HG03571 (cell line): ENCODE measurements around the gene STK10.

Experiments
- ATAC-seq: cut with Tn5 transposase; IDR thresholded peaks from one replicate; pipeline ENCODE4 v1.9.1; 2021; ENCODE audit not compliant: unreplicated experiment

STK10 gene

DNA sequence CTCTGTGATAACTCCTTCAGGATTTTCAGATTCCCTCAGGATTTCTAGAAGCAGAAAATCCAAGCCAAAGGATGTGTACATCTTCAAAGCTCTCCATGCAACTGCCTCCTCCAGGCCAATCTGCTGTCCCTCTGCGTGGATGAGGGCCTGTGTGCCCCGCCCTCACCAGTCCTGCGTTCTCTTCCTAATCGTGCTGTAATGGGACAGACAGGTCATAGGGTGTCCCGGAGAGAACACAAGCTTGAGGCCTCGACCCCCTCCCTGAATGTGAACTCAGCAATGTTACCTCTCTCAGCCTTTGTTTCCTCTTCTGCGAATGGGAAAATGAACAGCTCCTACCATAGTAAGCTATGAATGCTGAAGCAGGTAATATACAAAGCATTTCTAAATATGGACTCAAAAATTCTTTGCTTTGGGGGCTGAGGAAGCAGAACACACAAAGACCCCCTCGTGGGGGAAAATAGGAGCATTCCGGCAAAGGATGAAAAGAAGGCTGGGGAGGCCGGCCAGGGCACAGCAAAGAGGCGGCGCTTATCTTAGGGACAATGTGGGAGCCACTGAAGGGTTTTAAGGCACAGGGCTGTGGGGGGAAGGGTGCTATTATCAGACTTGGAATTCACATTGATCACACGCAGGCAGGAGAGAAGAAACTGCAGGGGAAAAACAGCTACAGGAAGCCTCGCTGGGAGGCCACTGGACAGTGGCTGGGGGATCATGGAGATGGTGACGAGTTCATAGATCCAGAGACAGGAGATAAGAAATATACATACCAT, 124.4 kb downstream of the STK10 start:
- no peak for ATAC-seq

GRCh38 chr5:172059661-172060100, 128.3 kb downstream of the STK10 start:
- no peak for ATAC-seq

DNA sequence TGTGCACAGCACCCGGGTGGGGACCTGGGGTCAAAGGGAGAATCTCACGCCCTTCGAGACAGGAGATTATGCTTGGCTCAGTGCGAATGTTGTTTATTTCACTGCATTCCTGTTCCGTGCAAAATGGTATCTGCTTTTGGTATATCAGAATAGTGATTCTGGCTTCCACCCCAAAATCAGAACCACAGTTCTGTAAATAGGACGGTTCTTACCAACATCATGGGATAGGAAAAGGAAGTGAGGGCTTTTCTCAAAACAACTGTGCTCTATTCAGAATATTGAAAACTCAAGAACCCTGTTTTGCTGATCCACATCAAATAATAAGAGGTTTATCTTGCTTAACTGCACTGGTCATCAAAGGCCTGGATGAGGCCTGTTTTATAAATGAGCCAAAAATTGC, 129.9 kb downstream of the STK10 start:
- no peak for ATAC-seq

- no peak for ATAC-seq
Observed at GRCh38 chr5:172055996-172056395, 132.0 kb downstream of the STK10 start.

GRCh38 chr5:172055421-172055820, 132.6 kb downstream of the STK10 start:
- no peak for ATAC-seq

DNA sequence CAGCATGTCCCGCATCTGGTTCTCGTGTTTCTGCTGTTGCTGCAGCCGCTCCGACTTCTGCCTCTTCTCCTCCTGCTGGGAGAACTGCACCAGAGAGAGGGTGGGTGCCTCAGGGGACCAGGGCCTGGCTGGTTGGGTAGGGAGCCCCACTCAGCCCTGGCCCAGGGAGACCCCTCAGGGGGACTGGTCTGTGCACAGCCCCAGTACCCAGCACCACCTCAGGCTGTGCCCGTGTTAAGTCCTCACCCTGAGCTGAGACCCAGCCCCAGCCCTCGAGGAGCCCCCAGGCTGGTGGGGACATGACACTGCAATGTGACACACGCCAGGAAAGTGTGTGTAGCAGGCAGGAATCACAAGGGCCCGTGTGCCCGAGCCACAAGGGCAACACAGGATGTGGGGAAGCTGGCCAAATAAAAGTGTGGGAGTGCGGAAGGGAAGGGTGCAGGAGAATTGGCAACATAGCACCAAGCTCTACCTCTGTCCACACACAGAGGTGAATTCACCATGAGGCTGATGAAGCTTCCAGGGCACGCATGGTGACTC, 133.3 kb downstream of the STK10 start:
- no peak for ATAC-seq

DNA sequence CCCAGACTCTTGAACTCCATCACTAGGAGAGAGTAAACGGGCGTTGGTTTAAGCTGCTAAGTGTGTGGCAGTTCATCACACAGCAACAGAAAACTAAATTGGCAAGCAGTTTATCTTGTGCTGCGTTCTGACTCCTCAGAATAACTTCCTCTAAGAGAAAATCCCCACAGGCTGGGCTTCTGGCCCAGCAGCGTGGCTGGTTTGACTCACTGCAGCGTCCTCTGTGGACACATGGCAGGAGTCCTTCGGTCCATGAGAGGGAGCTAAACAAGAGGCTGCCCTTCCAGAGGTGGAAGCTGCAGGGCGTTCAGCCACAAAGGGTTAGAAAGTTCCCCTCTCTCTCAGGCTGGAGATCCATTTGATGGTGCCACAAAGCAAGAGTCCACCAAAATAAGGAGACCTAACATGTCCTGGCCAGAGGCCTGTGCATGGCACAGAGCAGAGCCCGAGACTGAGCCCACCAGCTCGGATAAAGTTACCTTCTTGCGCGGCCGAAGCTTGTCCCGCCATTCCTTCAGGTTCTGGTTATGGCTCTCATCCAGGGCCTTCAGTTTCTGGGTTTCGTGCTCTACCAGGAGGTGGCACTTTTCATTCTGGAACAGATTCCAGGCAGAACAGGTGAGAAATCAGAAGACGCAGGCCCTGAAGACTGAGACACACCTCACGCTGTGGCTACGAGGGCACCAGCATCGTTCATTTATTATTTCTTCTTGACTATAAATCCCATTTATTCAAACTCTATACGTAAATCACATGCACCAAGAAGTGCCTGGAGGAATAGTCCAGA, 135.4 kb downstream of the STK10 start:
- no peak for ATAC-seq

GRCh38 chr5:172051643-172052339, 136.2 kb downstream of the STK10 start:
- no peak for ATAC-seq

- ATAC-seq: no peak
Observed at GRCh38 chr5:172050080-172050479, 137.9 kb downstream of the STK10 start.

DNA sequence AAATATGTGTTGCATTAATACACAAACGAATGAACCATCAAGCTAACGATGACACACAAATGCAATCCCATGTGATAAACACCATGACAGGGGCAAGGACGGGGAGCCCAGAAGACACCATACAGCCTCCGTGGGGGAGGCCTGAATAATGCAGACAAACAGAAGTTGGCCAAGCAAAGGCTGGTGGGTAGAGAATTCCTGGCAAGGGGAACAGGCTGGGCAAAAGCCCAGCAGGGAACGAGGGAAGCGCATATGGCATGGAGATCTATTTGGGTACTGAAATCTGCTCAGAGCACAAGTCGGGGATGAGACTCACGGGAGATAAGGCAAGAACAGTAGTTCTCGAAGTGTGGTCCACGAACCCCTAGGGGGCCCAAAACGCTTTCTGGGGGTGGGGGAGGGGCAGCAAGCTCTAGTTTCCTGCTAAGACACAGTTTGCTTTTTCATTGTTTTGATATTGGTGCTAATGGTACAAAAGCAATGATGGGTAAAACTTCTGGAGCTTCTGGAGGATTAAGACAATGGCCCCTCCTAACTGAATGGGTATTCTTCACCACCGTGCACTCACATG, 138.7 kb downstream of the STK10 start:
- ATAC-seq: no peak

- no peak for ATAC-seq
Observed at GRCh38 chr5:172048539-172049101, 139.4 kb downstream of the STK10 start.

DNA sequence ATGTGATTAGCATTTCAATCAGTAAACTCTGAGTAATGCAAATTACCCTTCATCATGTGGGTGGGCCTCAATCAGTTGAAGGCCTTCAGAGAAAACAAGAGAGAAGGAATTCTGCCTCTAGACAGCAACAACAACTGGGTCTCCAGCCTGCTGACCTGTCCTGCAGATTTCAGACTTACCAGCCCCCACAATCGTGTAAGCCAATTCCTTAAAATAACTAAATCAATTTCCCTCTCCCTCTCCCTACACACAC, 139.9 kb downstream of the STK10 start:
- no peak for ATAC-seq

DNA sequence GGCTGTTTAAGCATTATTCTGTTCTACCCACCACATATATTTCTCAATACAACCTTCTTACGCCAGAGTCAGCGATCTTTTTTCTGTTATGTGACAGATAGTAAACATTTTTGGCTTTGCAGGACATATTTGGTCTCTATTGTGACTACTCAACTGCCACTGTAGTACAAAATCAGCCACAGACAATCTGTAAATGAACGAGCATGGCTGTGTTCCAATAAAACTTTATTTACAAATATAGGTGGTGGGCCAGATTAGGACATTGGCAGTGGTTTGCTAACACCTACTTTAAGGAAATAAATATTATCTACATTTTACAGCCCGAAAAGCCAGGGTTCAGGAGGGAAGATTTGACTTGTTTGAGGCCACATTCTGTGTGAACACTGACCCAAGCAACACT, 141.4 kb downstream of the STK10 start:
- no peak for ATAC-seq

DNA sequence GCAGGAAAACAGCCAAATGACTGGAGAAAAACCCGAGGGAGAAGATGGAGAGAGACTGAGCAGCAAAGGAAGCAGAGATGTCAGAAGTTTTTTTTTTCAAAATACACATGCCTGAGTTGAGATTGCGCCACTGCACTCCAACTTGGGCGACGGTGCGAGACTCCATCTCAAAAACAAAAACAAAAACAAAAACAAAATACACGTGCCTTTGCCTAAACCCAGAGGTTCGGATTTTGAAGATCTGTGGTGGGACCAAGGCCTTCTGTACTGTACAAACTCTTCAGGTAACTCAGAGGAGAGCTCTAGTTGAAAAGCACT, 142.8 kb downstream of the STK10 start:
- ATAC-seq: no peak

- ATAC-seq: no peak
Observed at GRCh38 chr5:172044631-172045314, 143.3 kb downstream of the STK10 start.

DNA sequence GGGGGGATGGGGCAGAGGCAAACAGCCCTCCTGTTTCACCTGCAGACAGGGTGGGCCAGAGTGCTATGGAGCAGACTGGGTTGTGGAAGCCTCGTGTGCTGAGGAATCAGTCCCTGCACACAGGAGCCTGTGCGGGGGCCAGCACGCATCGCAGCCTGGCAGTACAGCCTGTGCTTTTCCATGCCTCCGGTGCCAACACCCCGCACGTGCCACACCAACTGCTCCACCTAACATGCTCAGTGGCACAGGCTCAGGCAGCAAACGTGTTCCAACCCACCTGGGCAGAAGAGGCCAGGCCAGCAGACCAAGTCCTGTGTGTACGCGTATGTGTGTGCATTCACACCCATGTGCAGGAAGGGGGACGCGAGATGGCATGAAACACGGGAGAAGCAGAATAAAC, 144.2 kb downstream of the STK10 start:
- ATAC-seq: no peak

DNA sequence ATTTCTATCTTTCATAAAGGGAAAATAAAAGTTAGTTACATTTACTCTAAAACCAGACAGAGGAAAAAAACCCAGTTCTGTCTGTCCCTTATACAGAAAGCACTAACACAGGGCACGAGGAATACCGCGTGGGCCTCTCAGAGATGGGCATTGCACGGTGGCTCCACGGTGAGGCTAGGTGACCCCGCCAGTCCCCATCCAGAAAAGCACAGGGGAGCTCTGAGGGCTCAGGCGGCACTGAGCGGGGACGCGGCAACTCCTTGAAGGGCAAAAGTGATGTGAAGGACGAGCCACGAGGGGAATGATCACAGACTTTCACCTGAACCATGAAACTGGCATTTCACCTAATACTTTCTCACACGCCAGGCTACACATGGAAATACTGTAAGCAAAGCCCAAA, 145.8 kb downstream of the STK10 start:
- no peak for ATAC-seq

DNA sequence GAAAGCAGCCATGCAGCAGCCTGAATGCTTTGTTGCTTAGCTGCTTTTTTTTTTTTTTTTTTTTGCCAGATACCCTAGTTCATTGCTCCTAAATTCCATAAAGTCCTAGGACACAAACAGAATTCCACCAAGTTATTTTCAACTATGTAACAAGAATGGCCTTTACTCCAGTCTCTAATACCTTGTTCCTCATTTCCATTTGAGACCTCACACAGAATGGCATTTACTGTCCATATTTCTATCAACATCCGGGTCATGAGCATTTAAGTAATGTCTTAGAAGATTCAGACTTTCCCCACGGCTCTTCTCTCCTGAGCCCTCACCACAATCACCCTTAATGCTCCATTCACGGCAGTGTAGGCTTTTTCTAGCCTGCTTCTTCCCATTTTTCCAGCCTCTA, 149.9 kb downstream of the STK10 start:
- ATAC-seq: no peak

DNA sequence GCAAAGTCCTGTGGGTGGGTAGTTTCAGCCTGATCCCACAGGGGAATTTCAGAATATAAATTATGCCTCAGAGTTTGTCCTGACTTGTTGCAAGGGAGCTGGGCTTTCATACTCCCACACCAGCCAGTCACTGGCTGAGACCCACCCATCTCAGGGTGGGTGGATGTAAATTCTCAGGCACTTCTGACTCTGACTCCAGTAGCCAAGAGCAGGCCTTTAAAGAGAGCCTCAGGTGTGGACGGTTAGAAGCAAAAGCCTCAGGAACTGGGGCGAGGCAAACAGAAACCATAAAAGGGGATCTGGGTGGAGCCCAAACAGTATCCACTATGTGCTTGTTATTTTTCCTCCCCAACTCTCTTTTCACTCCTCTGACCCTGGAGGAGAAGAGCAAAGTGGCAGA, 153.0 kb downstream of the STK10 start:
- ATAC-seq: no peak

GRCh38 chr5:172031894-172032461, 156.0 kb downstream of the STK10 start:
- no peak for ATAC-seq
